Stimulated activated naive CD8-positive, alpha-beta T cell treated with anti-CD3 and anti-CD28 coated beads, Interleukin-15, Interleukin-2, amounts not matched to agents 100 U/mL and 50 U/mL, for 24 hours (primary cell): ENCODE measurements around the gene FAU.

Source experiments
- ATAC-seq: fragments of 150-1000 bp; cut with Tn5 transposase; one replicate; pipeline ENCODE4 v1.10.0; 2021
- DNase-seq: peaks from one replicate; pipeline ENCODE4 v3.0.0; 2021

Gene FAU

DNA sequence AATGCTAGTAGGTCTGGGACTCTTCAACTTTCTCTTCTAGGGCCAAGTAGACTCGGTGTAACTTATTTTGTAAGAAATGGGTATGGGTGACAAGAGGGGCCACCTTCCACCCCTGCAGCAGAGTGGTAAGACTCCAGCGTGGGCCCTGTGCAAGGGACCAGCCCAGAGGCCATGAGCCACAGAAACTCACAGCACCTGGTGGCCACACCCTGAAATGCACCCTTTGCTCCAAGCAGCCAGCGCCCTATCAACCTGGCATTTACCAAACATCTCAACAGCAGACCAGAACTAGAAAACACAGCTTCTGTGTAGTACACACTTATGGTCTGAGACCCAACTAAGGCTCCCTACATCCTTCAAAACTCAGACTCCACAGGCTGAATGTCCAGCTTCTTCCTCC, 43.8 kb downstream of the FAU start:
- DNase-seq (peak; percentile 72), ATAC-seq (peak; percentile 69)

DNA sequence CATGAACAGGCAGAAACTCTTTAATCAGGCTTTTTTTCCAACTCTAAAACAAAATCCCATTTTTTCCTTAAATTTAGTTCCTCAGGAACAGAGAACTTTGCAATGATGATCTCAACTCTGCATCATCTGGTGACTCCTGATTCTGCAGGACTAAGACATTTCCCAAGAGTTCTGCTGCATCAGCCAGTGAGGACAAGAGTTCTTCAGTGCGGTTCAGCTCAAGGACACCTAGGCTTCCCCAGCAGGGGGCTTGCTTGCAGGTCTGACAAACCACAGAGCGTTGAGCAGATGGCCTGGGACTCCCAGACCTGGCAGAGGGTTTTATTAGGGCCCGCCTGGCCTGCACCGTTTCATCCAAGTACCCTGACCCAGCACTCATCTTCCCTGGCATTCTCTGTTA, 44.5 kb downstream of the FAU start:
- ATAC-seq (no peak), DNase-seq (no peak)

GRCh38 chr11:65072631-65072966, 49.3 kb downstream of the FAU start:
- ATAC-seq = no peak
- DNase-seq = no peak

GRCh38 chr11:65071907-65072630, 49.9 kb downstream of the FAU start:
- DNase-seq (no peak), ATAC-seq (no peak)
